NCI-H82 (cell line): ENCODE data around the gene PDE7B.

Experiments used
- DNase-seq: peaks from one replicate; lab custom pipeline; 2025; lab: John Stamatoyannopoulos, UW

Gene PDE7B

GRCh38 chr6:135888818-135889217, 37.3 kb downstream of the PDE7B start:
- no peak for DNase-seq

GRCh38 chr6:135890876-135891275, 39.4 kb downstream of the PDE7B start:
- DNase-seq, result no peak

- no peak for DNase-seq
Observed at GRCh38 chr6:135891710-135892109, 40.2 kb downstream of the PDE7B start.

- no peak for DNase-seq
Observed at GRCh38 chr6:135895231-135895911, 43.9 kb downstream of the PDE7B start.

- no peak for DNase-seq
Observed at GRCh38 chr6:135897087-135897486, 45.6 kb downstream of the PDE7B start.

- DNase-seq, result no peak
Observed at GRCh38 chr6:135901774-135902524, 50.4 kb downstream of the PDE7B start.

GRCh38 chr6:135902756-135903331, 51.3 kb downstream of the PDE7B start:
- DNase-seq, result no peak

- no peak for DNase-seq
Observed at GRCh38 chr6:135904666-135905065, 53.2 kb downstream of the PDE7B start.

GRCh38 chr6:135905604-135906300, 54.3 kb downstream of the PDE7B start:
- DNase-seq, result no peak

- no peak for DNase-seq
Observed at GRCh38 chr6:135906542-135906941, 55.0 kb downstream of the PDE7B start.

- DNase-seq, result no peak
Observed at GRCh38 chr6:135906972-135907465, 55.5 kb downstream of the PDE7B start.

GRCh38 chr6:135909737-135910387, 58.4 kb downstream of the PDE7B start:
- peak; percentile 85 for DNase-seq

GRCh38 chr6:135910790-135911618, 59.5 kb downstream of the PDE7B start:
- DNase-seq, result peak; percentile 46

GRCh38 chr6:135913785-135914184, 62.3 kb downstream of the PDE7B start:
- DNase-seq, result no peak

- DNase-seq, result no peak
Observed at GRCh38 chr6:135919026-135919425, 67.5 kb downstream of the PDE7B start.

GRCh38 chr6:135920689-135921088, 69.2 kb downstream of the PDE7B start:
- no peak for DNase-seq

- DNase-seq, result no peak
Observed at GRCh38 chr6:135921188-135921587, 69.7 kb downstream of the PDE7B start.

- peak; percentile 39 for DNase-seq
Observed at GRCh38 chr6:135922174-135922573, 70.7 kb downstream of the PDE7B start.

GRCh38 chr6:135922746-135923145, 71.2 kb downstream of the PDE7B start:
- no peak for DNase-seq

- no peak for DNase-seq
Observed at GRCh38 chr6:135932651-135933050, 81.2 kb downstream of the PDE7B start.
